Panc1 (cell line): Measurements from ENCODE around the gene SPO11. TPM values are rescaled to one million over a fixed set of nuclear protein-coding genes. Genes with fewer than 3 reads are reported as not detected.

Source experiments
- ATAC-seq: fragments of 200-7000 bp; cut with Tn5 transposase; 2 replicates; pipeline ENCODE4 v1.9.1; 2020; ENCODE audit warnings: mild to moderate bottlenecking, moderate library complexity
- BruUV-seq: library from RNA; stranded (reverse); fragments of 400-500 nt; replicated peaks from 2 replicates; lab custom pipeline; 2021; lab: Mats Ljungman, UMichigan
- CTCF ChIA-PET: fragments of 300-600 bp; sonication (Branson Sonifier 250); formaldehyde crosslinking; loops from one replicate; lab custom pipeline; 2022; ENCODE audit warnings: antibody characterized with exemption; lab: Charles Lee
- POLR2A ChIA-PET: fragments of 300-600 bp; sonication (Branson Sonifier 250); formaldehyde crosslinking; loops from one replicate; lab custom pipeline; 2022; ENCODE audit warnings: antibody characterized with exemption; lab: Charles Lee
- DNase-seq: peaks from one replicate; pipeline ENCODE4 v3.0.0-alpha.2; 2010; ENCODE audit warnings: low read depth, low spot score
- H3K27ac ChIP-seq: 2 replicates; pipeline ENCODE4 v1.5.1; 2011; ENCODE audit warnings: mild to moderate bottlenecking, low read length, inconsistent platforms
- H3K27me3 ChIP-seq: fragments of 200-500 bp; sonication (Bioruptor generic); 2 replicates; pipeline ENCODE4 v1.6.0; 2014; ENCODE audit warnings: low read length, inconsistent platforms; ENCODE audit not compliant: control insufficient read depth, insufficient read depth
- H3K36me3 ChIP-seq: fragments of 200-500 bp; sonication (Bioruptor generic); 2 replicates; pipeline ENCODE4 v1.5.1; 2014; ENCODE audit warnings: inconsistent platforms, mild to moderate bottlenecking, low read length, moderate library complexity; ENCODE audit not compliant: control insufficient read depth, insufficient read depth
- H3K4me1 ChIP-seq: 2 replicates; pipeline ENCODE4 v1.5.1; 2011; ENCODE audit warnings: inconsistent platforms, mild to moderate bottlenecking, low read length, moderate library complexity; ENCODE audit not compliant: control insufficient read depth, insufficient read depth
- H3K4me3 ChIP-seq, 2 experiments: 2 replicates each; pipeline ENCODE4 v1.5.1; 2011 to 2012; ENCODE audit warnings: low read depth in 2 of 2, low read length in 2 of 2, mild to moderate bottlenecking in 2 of 2, inconsistent platforms in 1 of 2, moderate library complexity in 1 of 2
- H3K9me3 ChIP-seq: fragments of 200-500 bp; sonication (Bioruptor generic); 2 replicates; pipeline ENCODE4 v1.5.1; 2014; ENCODE audit warnings: low read depth, mild to moderate bottlenecking, inconsistent platforms, low read length, moderate library complexity; ENCODE audit not compliant: control insufficient read depth, insufficient read depth
- POLR2AphosphoS5 ChIP-seq: IDR thresholded peaks from 2 replicates; pipeline ENCODE4 v1.6.1; 2012; ENCODE audit warnings: mild to moderate bottlenecking, low read depth, low read length, moderate library complexity
- SIN3A ChIP-seq: IDR thresholded peaks from 2 replicates; pipeline ENCODE4 v1.6.1; 2012; ENCODE audit warnings: low read depth, mild to moderate bottlenecking, low read length, moderate library complexity, borderline replicate concordance; ENCODE audit not compliant: insufficient read depth
- TCF7L2 ChIP-seq: IDR thresholded peaks from 2 replicates; pipeline ENCODE4 v1.6.1; 2011; ENCODE audit warnings: mild to moderate bottlenecking, low read depth, low read length, inconsistent platforms
- in situ Hi-C: cut with HindIII; loops from 2 replicates; pipeline ENCODE4 v1.10.0; 2016; ENCODE audit warnings: low sequenced_read_pairs, low pct_unique_long_range_greater_than_20kb
- intact Hi-C: fragments of 100-400 bp; cut with micrococcal nuclease; formaldehyde crosslinking; loops from one replicate; pipeline ENCODE4 v1.10.0; 2022; ENCODE audit not compliant: unreplicated experiment
- total RNA-seq: library from RNA; stranded (reverse); gene quantifications from one replicate; pipeline ENCODE4 v1.2.1, GENCODE V29; 2021; ENCODE audit not compliant: unreplicated experiment
- TF ChIP-seq, protein P1 (sequence below): fragments of 450-650 bp; IDR thresholded peaks from 2 replicates; pipeline ENCODE4 v1.5.1; 2017; ENCODE audit warnings: mild to moderate bottlenecking
- TF ChIP-seq, protein P2 (sequence below), 2 experiments: IDR thresholded peaks; 2 replicates each; pipeline ENCODE4 v1.6.1; 2011 to 2012; ENCODE audit warnings: low read depth in 2 of 2, control low read depth in 1 of 2, low read length in 1 of 2, mild to moderate bottlenecking in 1 of 2, moderate library complexity in 1 of 2; ENCODE audit not compliant: insufficient read depth in 1 of 2

Gene SPO11
- total RNA-seq, 1 experiment from 2014 or later, result not detected

DNA sequence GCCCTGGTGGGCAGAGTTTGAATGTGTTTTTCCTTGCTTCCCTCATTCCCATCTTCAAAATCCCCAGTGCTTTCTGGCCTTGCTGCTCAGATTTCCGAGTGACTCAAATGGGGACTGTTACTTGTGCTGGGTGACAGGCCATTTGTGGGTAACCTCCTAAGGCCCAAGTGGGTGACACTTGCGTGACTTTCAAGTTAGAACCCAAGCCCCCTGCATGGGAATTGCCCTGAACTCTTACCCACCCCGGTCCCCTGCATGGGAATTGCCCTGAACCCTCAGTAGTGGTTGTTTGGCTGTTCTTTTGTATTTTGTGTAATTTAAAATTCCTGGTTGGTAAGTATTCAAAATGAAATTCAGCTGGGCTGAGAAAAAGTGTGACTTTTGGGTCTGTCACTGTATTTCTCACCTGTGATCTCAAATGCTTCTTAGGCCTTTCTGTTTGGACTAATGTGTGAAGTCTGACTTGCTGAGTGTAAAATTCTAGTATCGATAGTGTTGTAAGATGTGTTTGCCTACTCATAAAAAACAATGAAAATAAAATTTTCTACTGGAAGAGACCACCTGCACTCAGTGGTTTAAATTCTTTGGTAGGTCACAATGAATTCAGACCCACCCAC is 49.2 kb downstream of the SPO11 start:
- TF ChIP-seq TCF7L2, result no peak
- TF ChIP-seq, protein P1, sequence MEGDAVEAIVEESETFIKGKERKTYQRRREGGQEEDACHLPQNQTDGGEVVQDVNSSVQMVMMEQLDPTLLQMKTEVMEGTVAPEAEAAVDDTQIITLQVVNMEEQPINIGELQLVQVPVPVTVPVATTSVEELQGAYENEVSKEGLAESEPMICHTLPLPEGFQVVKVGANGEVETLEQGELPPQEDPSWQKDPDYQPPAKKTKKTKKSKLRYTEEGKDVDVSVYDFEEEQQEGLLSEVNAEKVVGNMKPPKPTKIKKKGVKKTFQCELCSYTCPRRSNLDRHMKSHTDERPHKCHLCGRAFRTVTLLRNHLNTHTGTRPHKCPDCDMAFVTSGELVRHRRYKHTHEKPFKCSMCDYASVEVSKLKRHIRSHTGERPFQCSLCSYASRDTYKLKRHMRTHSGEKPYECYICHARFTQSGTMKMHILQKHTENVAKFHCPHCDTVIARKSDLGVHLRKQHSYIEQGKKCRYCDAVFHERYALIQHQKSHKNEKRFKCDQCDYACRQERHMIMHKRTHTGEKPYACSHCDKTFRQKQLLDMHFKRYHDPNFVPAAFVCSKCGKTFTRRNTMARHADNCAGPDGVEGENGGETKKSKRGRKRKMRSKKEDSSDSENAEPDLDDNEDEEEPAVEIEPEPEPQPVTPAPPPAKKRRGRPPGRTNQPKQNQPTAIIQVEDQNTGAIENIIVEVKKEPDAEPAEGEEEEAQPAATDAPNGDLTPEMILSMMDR, result no peak
- no peak for ATAC-seq
- DNase-seq, result no peak
- Histone ChIP-seq H3K4me1 (no peaks in the 10 kb centered on the region), H3K9me3 (no peaks in the 10 kb centered on the region), H3K27ac (no peak overlapping the region), H3K27me3 (no peaks in the 10 kb centered on the region), H3K4me3 (no peak overlapping the region), H3K36me3 (peaks cover 3% of the 10 kb centered on the region)
- ChIA-PET CTCF (no interaction called here), POLR2A (no interaction called here)
- intact Hi-C loops, result no loop called here
- BruUV-seq, result no TSS peak
- in situ Hi-C loops, result no loop called here

DNA sequence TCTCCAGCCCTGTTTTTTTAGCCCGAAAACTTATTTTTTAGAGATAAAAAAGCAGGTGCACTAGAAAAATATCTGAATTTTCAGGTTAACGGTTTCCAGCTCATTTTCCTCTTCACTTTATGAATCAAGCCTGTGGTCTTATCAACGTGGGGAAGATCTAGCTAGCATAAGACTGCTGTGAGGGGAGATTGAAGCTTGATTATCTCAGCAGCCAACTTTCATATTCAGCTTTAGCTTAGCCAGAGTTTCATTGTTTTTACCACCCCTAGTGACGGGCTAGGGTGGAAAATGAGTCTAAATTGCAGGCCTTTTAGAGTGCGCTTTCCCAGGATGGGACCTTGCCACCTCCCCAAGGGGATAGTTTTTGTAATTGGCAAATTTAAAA is 49.7 kb downstream of the SPO11 start:
- ATAC-seq (no peak), DNase-seq (no peak)
- no peak for TF ChIP-seq SIN3A
- no peak for TF ChIP-seq TCF7L2
- TF ChIP-seq, protein P2, sequence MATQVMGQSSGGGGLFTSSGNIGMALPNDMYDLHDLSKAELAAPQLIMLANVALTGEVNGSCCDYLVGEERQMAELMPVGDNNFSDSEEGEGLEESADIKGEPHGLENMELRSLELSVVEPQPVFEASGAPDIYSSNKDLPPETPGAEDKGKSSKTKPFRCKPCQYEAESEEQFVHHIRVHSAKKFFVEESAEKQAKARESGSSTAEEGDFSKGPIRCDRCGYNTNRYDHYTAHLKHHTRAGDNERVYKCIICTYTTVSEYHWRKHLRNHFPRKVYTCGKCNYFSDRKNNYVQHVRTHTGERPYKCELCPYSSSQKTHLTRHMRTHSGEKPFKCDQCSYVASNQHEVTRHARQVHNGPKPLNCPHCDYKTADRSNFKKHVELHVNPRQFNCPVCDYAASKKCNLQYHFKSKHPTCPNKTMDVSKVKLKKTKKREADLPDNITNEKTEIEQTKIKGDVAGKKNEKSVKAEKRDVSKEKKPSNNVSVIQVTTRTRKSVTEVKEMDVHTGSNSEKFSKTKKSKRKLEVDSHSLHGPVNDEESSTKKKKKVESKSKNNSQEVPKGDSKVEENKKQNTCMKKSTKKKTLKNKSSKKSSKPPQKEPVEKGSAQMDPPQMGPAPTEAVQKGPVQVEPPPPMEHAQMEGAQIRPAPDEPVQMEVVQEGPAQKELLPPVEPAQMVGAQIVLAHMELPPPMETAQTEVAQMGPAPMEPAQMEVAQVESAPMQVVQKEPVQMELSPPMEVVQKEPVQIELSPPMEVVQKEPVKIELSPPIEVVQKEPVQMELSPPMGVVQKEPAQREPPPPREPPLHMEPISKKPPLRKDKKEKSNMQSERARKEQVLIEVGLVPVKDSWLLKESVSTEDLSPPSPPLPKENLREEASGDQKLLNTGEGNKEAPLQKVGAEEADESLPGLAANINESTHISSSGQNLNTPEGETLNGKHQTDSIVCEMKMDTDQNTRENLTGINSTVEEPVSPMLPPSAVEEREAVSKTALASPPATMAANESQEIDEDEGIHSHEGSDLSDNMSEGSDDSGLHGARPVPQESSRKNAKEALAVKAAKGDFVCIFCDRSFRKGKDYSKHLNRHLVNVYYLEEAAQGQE (IDR thresholded peaks at IDR 0.05; ENCODE audit: insufficient read depth in 1 of 2, low read depth in 2 of 2, low read length in 1 of 2), result no peak
- no peak for TF ChIP-seq POLR2AphosphoS5
- TF ChIP-seq, protein P1, result no peak
- ChIA-PET CTCF (no interaction called here), POLR2A (no interaction called here)
- Histone ChIP-seq H3K9me3 (no peaks in the 10 kb centered on the region), H3K27ac (no peak overlapping the region), H3K4me3 (no peak overlapping the region), H3K4me1 (no peaks in the 10 kb centered on the region), H3K36me3 (peaks cover 3% of the 10 kb centered on the region), H3K27me3 (no peaks in the 10 kb centered on the region)
- in situ Hi-C loops (no loop called here), intact Hi-C loops (no loop called here)
- no TSS peak for BruUV-seq
